Posterior cingulate gyrus (tissue), 11 donors: ENCODE results near the gene ADAMTS1.

ENCODE experiments used
- DNase-seq, 10 donors: peaks; one replicate each; pipeline versions ENCODE4 v3.0.0 to v3.0.0-alpha.2; 2020 to 2021; ENCODE audit warnings: mixed read lengths in 3 of 10
- intact Hi-C: fragments of 100-400 bp; cut with DNase I; formaldehyde crosslinking; loops from one replicate; pipeline ENCODE4 v1.15.1; 2023

The ADAMTS1 gene

GRCh38 chr21:26846036-26846931, 1.1 kb upstream of the ADAMTS1 start:
- peak; percentile 71 to 97 (median 82) for DNase-seq
- intact Hi-C loops = loop anchor here (5.0 kb wide), 1 partner anchor 1206 kb away; no protein-coding TSS in a partner anchor

- intact Hi-C loops = loop anchor here (2.0 to 5.0 kb wide), 2 partner anchors 77 to 1207 kb away; no protein-coding TSS in a partner anchor
- DNase-seq = no peak
These were observed 488 bp upstream of the ADAMTS1 start for GRCh38 chr21:26845759-26846035.

- intact Hi-C loops = loop anchor here (2.0 to 5.0 kb wide), 3 partner anchors 47 to 1208 kb away; no protein-coding TSS in a partner anchor
- DNase-seq = peak; percentile 51 to 95 (median 66)
These were observed 747 bp downstream of the ADAMTS1 start for GRCh38 chr21:26844258-26845065.

GRCh38 chr21:26843933-26844257, 1.3 kb downstream of the ADAMTS1 start:
- intact Hi-C loops = loop anchor here (2.0 to 5.0 kb wide), 2 partner anchors 47 to 75 kb away; no protein-coding TSS in a partner anchor
- no peak for DNase-seq

- intact Hi-C loops = loop anchor here (5.0 kb wide), 1 partner anchor 46 kb away; no protein-coding TSS in a partner anchor
- DNase-seq = peak; percentile 75 to 98 (median 87)
These were observed 2.0 kb downstream of the ADAMTS1 start for GRCh38 chr21:26842974-26843932.

- intact Hi-C loops = loop anchor here (5.0 kb wide), 1 partner anchor 45 kb away; no protein-coding TSS in a partner anchor
- no peak for DNase-seq
These were observed 2.9 kb downstream of the ADAMTS1 start for GRCh38 chr21:26842300-26842699.

GRCh38 chr21:26840912-26841311, 4.3 kb downstream of the ADAMTS1 start:
- intact Hi-C loops = loop anchor here (5.0 kb wide), 1 partner anchor 44 kb away; no protein-coding TSS in a partner anchor
- peak in 4 of 10 donors; percentile 36 to 64 (median 46) for DNase-seq

- intact Hi-C loops = loop anchor here (5.0 kb wide), 1 partner anchor 43 kb away; no protein-coding TSS in a partner anchor
- DNase-seq = peak in 2 of 10 donors; percentile 22 to 77
These were observed 5.0 kb downstream of the ADAMTS1 start for GRCh38 chr21:26840201-26840600.

GRCh38 chr21:26837539-26837938, 7.7 kb downstream of the ADAMTS1 start:
- intact Hi-C loops = no loop called here
- DNase-seq = no peak

GRCh38 chr21:26836528-26836927, 8.7 kb downstream of the ADAMTS1 start:
- DNase-seq = no peak
- intact Hi-C loops = no loop called here

GRCh38 chr21:26835714-26836265, 9.4 kb downstream of the ADAMTS1 start:
- intact Hi-C loops = no loop called here
- no peak for DNase-seq

- no peak for DNase-seq
- intact Hi-C loops = no loop called here
These were observed 10.0 kb downstream of the ADAMTS1 start for GRCh38 chr21:26835027-26835713.

- DNase-seq = no peak
These were observed 10.9 kb downstream of the ADAMTS1 start for GRCh38 chr21:26834181-26834905.

GRCh38 chr21:26833460-26833939, 11.7 kb downstream of the ADAMTS1 start:
- peak in 2 of 10 donors; percentile 67 to 71 for DNase-seq

More at GRCh38 chr21:26834181-26834905, 10.9 kb downstream of the ADAMTS1 start:
- intact Hi-C loops = no loop called here

GRCh38 chr21:26833011-26833410, 12.2 kb downstream of the ADAMTS1 start:
- DNase-seq = peak in 3 of 10 donors; percentile 57 to 77 (median 76)
- intact Hi-C loops = no loop called here

More at GRCh38 chr21:26833460-26833939, 11.7 kb downstream of the ADAMTS1 start:
- intact Hi-C loops = no loop called here

GRCh38 chr21:26832546-26832945, 12.7 kb downstream of the ADAMTS1 start:
- DNase-seq = peak in 1 of 10 donors; percentile 70
- intact Hi-C loops = no loop called here

- intact Hi-C loops = no loop called here
- DNase-seq = no peak
These were observed 18.4 kb downstream of the ADAMTS1 start for GRCh38 chr21:26826801-26827200.

- no peak for DNase-seq
- intact Hi-C loops = no loop called here
These were observed 24.7 kb downstream of the ADAMTS1 start for GRCh38 chr21:26820509-26820908.
